Measurements from ENCODE around the gene PSMB2. TPM values are rescaled to one million over a fixed set of nuclear protein-coding genes. Genes with fewer than 3 reads are reported as not detected.

Gene PSMB2
- total and polyA plus RNA-seq, 2 of the 8 experiments (the other 6 are each of a cell fraction or from before 2014, with no cell fraction given) = 91.4 to 101 TPM

GRCh38 chr1:35589516-35590427, 51.6 kb downstream of the PSMB2 start:
- Histone ChIP-seq H3K27ac (ENCODE audit: low read depth, low read length) (no peak overlapping the region), H2AFZ (ENCODE audit: low read length) (no peak overlapping the region), H4K91ac (replicated peaks; ENCODE audit: insufficient read length, low read length) (no peak overlapping the region), H3K23me2 (ENCODE audit: low read depth, low read length) (no peaks in the 10 kb centered on the region; the same call in 1 of the 2 replicates), H2BK12ac (ENCODE audit: low read depth, low read length) (no peak overlapping the region), H2BK120ac (replicated peaks; ENCODE audit: low read depth, low read length) (no peak overlapping the region), H2BK5ac (ENCODE audit: low read depth, low read length) (0 out of 2 replicates have a peak overlapping the region, but pooled peaks have one; percentile 35), H3K18ac (ENCODE audit: extremely low read depth, low read length) (no peak overlapping the region), H2BK15ac (ENCODE audit: low read length) (no peak overlapping the region), H3K9me3 (ENCODE audit: insufficient read depth in 2 of 2, low read depth in 1 of 2, low read length in 1 of 2) (no peaks in the 10 kb centered on the region), H3K27me3 (replicated peaks in 1 of 4; ENCODE audit: control insufficient read depth in 3 of 4, extremely low read depth in 1 of 4, insufficient read depth in 3 of 4, low read length in 3 of 4) (no peaks in the 10 kb centered on the region), H3K36me3 (ENCODE audit: control insufficient read depth in 2 of 4, insufficient read depth in 4 of 4, low read length in 3 of 4) (no peaks in the 10 kb centered on the region), H3K4me3 (ENCODE audit: extremely low read depth in 1 of 4, insufficient read depth in 2 of 4, low read depth in 3 of 4, low read length in 4 of 4) (no peak overlapping the region), H3K14ac (ENCODE audit: insufficient read length) (no peak overlapping the region), H3K4ac (replicated peaks; ENCODE audit: insufficient read length, low read depth, low read length) (no peak overlapping the region), H3K4me2 (ENCODE audit: insufficient read depth in 1 of 2, low read depth in 2 of 2, low read length in 2 of 2) (no peak overlapping the region), H3K4me1 (replicated peaks in 1 of 4; ENCODE audit: control insufficient read depth in 3 of 4, insufficient read depth in 4 of 4, low read length in 3 of 4) (peaks cover 0 to 8% (median 3%) of the 10 kb centered on the region in 4 experiments; a peak in 3 of 7 replicates), H3K56ac (replicated peaks; ENCODE audit: insufficient read length, low read depth, low read length) (no peak overlapping the region), H3K9ac (replicated peaks in 1 of 4; ENCODE audit: extremely low read depth in 1 of 4, low read depth in 3 of 4, low read length in 3 of 4) (no peak overlapping the region), H2BK20ac (ENCODE audit: low read length) (no peak overlapping the region), H3K23ac (ENCODE audit: insufficient read length) (no peak overlapping the region), H2AK5ac (ENCODE audit: low read depth, low read length) (no peak overlapping the region), H4K5ac (ENCODE audit: insufficient read length, low read depth, low read length) (no peak overlapping the region), H3K79me2 (ENCODE audit: control insufficient read depth in 1 of 2, insufficient read depth in 2 of 2, low read length in 2 of 2) (no peaks in the 10 kb centered on the region), H4K8ac (ENCODE audit: extremely low read depth, insufficient read depth, low read length) (peak overlapping the region; percentile 38; the same call in 1 of the 2 replicates), H3K79me1 (ENCODE audit: low read depth, low read length) (0 out of 2 replicates have a peak, but pooled peaks cover 2% of the 10 kb centered on the region), H4K20me1 (replicated peaks in 1 of 2; ENCODE audit: control insufficient read depth in 1 of 2, insufficient read depth in 2 of 2, low read length in 2 of 2) (peaks cover 0 to 12% of the 10 kb centered on the region in 2 experiments)
- ChIA-PET CTCF (ENCODE audit: partially characterized antibody) (interaction anchor here (0.6 to 1.7 kb wide), 7 partner anchors 9 to 137 kb away, joined by 3 to 5 read pairs (median 4); no protein-coding TSS in a partner anchor), POLR2A (ENCODE audit: partially characterized antibody) (interaction anchor here (1.0 to 1.4 kb wide), 2 partner anchors 11 to 21 kb away, joined by 3 read pairs; no protein-coding TSS in a partner anchor)
- DNase-seq (ENCODE audit: low read depth in 1 of 2, low spot score in 2 of 2) (no peak), FAIRE-seq (no peak)
- WGBS, 2 experiments (ENCODE audit: extremely low coverage in 1 of 2, insufficient coverage in 1 of 2, insufficient read length in 1 of 2, insufficient replicate concordance in 2 of 2, low coverage in 1 of 2, low lambda C conversion rate in 2 of 2, missing lambda C conversion rate in 1 of 2) = 89% methylated on average over 15 of the region's 15 CpGs; no CpG with 5 or more reads in 1 of the 2 experiments
- TF ChIP-seq EGR1 (IDR thresholded peaks at IDR 0.05; ENCODE audit: borderline replicate concordance, low read depth, low read length) (no peak), MAFK (IDR thresholded peaks at IDR 0.05; ENCODE audit: low read depth, low read length) (no peak), GABPA (IDR thresholded peaks at IDR 0.05; ENCODE audit: borderline replicate concordance, insufficient read depth, low read length) (no peak), YY1 (IDR thresholded peaks at IDR 0.05; ENCODE audit: low read depth, low read length) (no peak), HDAC2 (IDR thresholded peaks at IDR 0.05; ENCODE audit: borderline replicate concordance in 1 of 2, low read depth in 2 of 2, low read length in 2 of 2) (no peak), SP2 (IDR thresholded peaks at IDR 0.05; ENCODE audit: low read length) (no peak), CTBP2 (IDR thresholded peaks at IDR 0.05; ENCODE audit: borderline replicate concordance, insufficient read depth, insufficient read length, low read length) (no peak), SUZ12 (IDR thresholded peaks at IDR 0.05; ENCODE audit: low read length) (no peak), SP4 (IDR thresholded peaks at IDR 0.05; ENCODE audit: low read length) (no peak), POLR2AphosphoS5 (IDR thresholded peaks at IDR 0.05; ENCODE audit: low read depth, low read length) (no peak), EZH2 (IDR thresholded peaks at IDR 0.05; ENCODE audit: low read depth, low read length, severe bottlenecking) (no peak), SRF (IDR thresholded peaks at IDR 0.05; ENCODE audit: low read depth, low read length) (no peak)

Measured in H1 (cell line).